ENCODE results near the gene A3GALT2.
A peak's percentile ranks its signal among the peaks of the same experiment; 100 is the strongest.

Gene A3GALT2

DNA sequence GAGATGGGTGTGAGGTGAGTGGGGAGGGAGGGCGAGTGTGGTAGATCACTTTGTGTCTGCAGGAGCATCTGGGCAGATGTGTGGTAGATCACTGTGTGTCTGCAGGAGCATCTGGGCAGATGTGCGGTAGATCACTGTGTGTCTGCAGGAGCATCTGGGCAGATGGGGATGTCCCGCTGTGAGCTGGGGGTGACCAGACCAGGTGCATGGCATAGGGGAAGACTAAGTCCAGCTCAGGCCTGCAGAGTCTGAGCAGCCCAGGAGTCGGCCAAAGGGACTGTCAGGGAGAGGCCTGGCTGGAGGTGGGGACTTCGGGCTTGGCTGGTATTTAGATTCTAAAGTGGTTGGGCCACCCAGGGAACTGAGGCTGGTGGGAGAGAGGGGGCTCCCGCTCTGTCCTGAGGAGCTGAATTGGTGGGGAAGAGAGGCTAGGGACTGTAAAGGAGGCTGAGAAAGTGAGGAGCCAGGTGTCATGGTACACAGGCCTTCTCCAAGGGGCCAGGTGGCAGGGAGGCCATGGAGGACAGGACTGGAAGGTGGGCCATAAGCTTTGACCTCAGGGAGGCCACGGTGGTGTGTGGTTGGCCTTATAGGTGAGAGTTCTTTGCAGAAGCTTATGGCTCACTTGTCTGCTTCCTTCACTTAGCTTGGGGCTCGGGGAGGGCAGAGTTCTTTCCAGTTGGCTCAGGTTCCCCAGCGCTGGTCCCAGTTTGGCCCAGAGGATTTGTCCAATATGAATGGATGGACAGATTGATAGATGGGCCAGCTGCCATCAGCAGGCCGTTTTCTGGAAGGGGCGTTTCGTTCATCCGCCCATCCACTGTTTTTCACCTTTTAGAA, 49.0 kb downstream of the A3GALT2 start:
- no peak for DNase-seq (ENCODE audit: low spot score)

- DNase-seq (ENCODE audit: low spot score) = no peak
Measured at GRCh38 chr1:33270808-33271465, 50.0 kb downstream of the A3GALT2 start.

DNA sequence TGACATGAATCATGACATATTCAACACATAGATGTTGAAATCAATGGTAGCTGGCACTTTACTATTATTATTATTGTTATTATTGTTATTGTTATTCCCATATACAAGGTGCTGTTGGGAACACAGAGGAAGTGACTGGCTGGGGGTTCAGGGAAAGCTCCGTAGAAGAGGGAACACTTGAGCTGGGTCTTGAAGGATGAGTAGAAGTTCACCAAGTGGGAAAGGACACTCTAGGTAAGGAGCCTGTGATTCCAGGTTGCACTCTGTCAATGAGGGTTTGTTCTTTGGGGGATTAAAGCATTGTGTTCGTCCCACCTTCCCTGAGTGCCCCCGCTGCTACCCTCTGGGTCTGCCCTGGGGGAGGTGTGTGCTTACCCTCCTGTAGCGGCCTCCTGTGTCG, 50.5 kb downstream of the A3GALT2 start:
- no peak for DNase-seq (ENCODE audit: low spot score)

DNA sequence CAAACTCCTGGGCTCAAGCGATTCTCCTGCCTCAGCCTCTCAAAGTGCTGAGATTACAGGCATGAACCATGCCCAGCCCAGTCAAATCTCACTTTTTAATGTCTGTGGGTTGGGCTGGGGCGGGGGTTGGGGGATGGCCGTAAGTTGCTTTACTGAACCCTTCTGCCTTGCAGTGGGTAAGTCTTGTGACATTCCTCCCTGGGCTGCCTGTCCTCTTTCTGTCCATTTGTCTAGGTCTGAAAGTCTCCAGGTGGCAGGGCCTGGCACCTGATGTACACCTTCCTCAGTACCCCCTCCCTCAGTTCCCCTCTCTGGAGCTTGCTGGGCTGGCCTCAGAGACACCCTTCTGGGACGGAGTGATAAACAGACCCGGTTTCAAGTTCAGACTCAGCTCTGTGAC, 51.3 kb downstream of the A3GALT2 start:
- DNase-seq (ENCODE audit: low spot score) = no peak

- no peak for DNase-seq (ENCODE audit: low spot score)
Measured at GRCh38 chr1:33268927-33269610, 51.8 kb downstream of the A3GALT2 start.

DNA sequence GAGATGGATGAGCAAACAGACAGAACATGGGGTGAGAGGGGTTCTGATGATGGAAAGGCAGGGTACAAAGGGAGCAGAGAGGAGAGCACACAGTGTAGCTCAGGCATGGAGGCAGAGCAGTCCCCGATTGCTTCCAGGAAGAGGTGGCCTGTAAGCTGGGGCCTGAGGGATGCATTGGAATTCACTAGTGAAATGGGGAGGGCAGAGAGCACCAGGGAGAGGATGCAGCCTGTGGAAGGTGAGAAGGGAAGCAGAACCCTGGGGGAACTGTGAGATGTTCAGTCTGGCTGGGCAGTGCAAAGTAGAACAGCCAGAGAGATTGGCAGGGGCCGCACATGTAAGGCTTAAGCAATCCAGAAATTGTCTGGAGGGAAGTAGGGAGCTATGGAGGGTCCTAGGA, 52.4 kb downstream of the A3GALT2 start:
- DNase-seq (ENCODE audit: low spot score) = no peak

DNA sequence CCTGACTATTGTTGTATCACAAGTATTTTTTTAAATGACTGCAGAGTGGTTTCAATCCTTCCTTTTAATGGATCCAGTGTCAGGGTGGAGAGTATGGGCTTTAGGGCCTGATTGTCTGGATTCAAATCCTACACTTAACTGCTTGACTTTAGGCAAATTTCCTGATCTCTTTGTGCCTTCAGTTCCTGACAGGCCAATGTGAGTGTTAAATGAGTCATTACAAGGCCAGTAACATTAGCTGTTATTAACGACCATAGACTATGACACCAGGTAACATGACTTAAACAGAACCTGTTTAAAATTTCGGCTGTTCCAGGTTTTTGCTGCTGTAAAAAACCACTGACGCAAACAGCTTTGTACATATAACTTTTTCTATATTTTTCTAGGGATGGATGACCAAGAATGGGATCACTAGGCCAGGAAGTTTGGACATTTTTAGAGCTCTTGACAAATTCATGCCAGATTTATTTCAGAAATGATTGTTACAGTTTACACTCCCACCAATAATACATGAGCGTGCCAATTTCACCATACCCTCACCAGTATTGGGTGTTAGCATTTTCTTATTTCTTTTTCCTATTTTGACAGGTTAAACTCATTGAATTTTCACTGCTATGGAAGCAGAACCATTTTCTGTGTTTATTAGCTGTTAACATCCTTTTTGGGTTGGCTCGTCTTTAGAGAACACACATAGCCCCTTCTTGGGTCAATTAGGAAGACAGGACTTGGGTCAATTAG, 53.3 kb downstream of the A3GALT2 start:
- DNase-seq (ENCODE audit: low spot score) = no peak

GRCh38 chr1:33266766-33267165, 54.1 kb downstream of the A3GALT2 start:
- DNase-seq (ENCODE audit: low spot score) = no peak

- DNase-seq (ENCODE audit: low spot score) = no peak
Measured at GRCh38 chr1:33265780-33266605, 54.9 kb downstream of the A3GALT2 start.

GRCh38 chr1:33263890-33264504, 56.9 kb downstream of the A3GALT2 start:
- no peak for DNase-seq (ENCODE audit: low spot score)

DNA sequence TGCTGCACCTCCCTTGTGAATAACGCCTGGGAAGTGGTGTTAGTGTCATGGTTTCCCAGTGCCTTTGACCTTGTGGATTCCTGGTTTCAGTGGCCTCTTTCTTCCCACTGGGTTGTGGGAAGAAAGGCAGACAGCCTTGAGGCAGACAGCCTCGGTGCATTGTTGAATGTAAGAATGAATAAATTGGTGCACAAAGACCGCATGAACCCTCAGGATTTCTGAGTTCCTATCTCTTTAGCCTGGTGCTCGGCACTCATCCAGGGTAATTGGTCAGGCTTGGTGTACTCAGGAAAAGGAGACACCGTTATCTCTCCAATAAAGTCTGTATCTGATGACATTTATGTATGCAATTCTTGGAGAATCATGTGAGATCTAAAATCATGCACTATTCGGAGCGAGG, 59.6 kb downstream of the A3GALT2 start:
- peak; percentile 25 for DNase-seq (ENCODE audit: low spot score)

GRCh38 chr1:33260439-33260838, 60.5 kb downstream of the A3GALT2 start:
- no peak for DNase-seq (ENCODE audit: low spot score)

DNA sequence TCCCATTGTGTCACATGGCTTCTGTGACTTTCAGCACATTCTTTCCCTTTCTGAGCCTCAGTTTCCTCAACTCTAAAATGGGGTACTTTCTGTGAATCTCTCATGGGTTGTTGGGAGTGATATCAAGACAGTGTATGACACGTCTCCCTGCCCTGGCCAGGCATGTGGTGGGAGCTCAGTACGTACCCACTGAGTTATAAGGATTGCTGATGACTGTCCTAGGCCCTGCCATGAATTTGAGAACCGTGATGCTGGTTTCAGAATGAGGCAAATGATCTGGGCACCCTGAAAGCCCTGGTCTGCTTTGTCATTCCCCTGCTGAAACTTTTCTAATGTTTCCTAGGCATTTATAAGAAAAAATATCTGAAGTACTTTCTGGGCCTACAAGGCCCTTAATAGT, 61.0 kb downstream of the A3GALT2 start:
- DNase-seq (ENCODE audit: low spot score) = no peak

DNA sequence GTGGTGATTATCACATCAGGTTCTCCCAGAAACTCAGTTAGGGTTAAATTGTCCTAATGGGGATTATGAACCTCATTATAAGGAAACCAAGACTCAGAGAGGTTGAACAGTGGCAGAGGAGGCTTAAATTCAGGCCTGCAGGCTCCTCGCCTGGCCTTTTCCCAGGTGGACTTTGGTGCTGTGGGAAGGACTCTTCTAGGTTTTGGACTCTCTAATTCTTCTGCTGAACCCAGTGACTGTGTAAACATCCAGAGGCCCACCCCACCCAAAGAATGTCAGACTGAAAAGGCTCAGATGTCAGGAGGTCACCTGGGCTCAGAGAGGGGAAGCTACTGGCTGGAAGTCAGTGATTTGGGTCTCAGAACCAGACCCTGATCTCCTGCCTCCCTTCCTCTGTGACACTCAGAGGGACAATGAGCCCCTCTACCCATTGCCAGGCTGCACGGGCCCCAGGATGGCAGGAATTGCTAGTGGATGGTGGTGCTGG, 62.1 kb downstream of the A3GALT2 start:
- DNase-seq (ENCODE audit: low spot score) = no peak

GRCh38 chr1:33257772-33258712, 62.9 kb downstream of the A3GALT2 start:
- no peak for DNase-seq (ENCODE audit: low spot score)

DNA sequence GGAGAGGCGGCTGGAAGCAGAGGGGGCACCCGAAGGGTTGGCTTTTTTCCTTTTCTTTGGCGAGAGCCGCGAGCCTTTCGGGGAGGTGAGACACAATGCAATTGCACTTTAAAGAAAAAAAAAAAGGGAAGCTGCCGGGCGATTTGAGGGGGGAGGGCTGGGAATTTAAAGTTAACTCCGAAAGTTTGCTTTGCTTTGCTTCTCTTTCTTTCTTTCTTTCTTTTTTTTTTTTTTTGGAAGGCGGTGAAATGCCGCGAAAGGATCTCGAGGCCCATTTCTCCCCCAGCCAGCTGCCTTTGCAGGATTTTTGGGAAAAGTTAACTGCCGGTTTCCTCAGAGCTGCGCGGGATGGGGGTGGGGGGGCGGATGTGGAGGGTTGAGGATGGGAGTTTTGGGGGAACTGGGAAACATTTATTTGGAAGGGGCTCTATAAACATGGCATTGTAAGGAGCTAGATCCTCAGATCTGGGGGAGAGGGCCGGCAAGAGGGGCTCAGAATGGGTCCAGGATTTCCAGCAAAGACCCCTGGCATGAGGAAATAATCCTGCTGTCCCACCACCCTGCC, 63.6 kb downstream of the A3GALT2 start:
- no peak for DNase-seq (ENCODE audit: low spot score)

All from COLO829 (cell line).